ENCODE results near the gene ZNF532.

DNA sequence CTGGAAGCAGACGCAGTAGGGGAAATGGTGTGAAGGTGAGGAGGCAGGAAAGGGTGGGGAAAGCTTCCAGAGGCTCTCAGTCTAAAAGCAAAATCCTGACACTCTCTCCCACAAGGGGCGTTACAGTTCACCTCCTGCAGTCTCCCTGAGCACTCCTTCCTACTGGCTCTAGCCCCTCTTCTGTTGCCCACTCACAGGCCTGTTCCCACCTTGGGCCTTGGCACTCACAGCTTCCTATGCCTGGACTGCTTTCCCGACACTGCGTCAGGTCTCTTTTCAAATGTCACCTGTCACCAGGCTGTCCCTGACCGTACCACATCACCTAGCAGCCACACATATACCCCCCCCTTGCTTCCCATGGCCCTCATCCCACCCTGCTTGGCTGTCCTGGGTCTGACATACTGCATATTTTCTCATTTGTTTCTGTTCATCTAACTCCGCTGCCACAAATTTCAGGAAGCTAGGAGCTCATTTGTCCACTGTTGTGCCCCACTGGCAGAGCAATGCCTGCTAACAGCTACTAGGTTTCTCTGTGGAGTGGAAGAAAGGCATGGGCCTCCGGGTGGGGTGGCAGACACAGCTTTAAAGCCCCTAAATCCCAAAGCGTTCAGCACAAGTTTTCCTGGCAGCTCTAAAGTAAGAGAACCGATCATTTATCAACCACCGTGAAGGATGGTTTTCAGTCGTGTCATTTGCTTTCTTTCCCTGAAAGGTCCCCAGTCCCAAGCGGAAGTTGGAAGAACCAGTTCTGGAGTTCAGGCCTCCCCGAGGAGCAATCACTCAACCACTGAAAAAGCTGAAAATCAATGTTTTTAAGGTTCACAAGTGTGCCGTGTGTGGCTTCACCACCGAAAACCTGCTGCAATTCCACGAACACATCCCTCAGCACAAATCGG is 118.8 kb downstream of the ZNF532 start:
- TF ChIP-seq, protein P1, sequence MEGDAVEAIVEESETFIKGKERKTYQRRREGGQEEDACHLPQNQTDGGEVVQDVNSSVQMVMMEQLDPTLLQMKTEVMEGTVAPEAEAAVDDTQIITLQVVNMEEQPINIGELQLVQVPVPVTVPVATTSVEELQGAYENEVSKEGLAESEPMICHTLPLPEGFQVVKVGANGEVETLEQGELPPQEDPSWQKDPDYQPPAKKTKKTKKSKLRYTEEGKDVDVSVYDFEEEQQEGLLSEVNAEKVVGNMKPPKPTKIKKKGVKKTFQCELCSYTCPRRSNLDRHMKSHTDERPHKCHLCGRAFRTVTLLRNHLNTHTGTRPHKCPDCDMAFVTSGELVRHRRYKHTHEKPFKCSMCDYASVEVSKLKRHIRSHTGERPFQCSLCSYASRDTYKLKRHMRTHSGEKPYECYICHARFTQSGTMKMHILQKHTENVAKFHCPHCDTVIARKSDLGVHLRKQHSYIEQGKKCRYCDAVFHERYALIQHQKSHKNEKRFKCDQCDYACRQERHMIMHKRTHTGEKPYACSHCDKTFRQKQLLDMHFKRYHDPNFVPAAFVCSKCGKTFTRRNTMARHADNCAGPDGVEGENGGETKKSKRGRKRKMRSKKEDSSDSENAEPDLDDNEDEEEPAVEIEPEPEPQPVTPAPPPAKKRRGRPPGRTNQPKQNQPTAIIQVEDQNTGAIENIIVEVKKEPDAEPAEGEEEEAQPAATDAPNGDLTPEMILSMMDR (IDR thresholded peaks at IDR 0.05; ENCODE audit: insufficient read depth, low read length), result no peak
- no peak for TF ChIP-seq POLR2AphosphoS5 (IDR thresholded peaks at IDR 0.05; ENCODE audit: low read depth)
- TF ChIP-seq, protein P2, sequence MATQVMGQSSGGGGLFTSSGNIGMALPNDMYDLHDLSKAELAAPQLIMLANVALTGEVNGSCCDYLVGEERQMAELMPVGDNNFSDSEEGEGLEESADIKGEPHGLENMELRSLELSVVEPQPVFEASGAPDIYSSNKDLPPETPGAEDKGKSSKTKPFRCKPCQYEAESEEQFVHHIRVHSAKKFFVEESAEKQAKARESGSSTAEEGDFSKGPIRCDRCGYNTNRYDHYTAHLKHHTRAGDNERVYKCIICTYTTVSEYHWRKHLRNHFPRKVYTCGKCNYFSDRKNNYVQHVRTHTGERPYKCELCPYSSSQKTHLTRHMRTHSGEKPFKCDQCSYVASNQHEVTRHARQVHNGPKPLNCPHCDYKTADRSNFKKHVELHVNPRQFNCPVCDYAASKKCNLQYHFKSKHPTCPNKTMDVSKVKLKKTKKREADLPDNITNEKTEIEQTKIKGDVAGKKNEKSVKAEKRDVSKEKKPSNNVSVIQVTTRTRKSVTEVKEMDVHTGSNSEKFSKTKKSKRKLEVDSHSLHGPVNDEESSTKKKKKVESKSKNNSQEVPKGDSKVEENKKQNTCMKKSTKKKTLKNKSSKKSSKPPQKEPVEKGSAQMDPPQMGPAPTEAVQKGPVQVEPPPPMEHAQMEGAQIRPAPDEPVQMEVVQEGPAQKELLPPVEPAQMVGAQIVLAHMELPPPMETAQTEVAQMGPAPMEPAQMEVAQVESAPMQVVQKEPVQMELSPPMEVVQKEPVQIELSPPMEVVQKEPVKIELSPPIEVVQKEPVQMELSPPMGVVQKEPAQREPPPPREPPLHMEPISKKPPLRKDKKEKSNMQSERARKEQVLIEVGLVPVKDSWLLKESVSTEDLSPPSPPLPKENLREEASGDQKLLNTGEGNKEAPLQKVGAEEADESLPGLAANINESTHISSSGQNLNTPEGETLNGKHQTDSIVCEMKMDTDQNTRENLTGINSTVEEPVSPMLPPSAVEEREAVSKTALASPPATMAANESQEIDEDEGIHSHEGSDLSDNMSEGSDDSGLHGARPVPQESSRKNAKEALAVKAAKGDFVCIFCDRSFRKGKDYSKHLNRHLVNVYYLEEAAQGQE (IDR thresholded peaks at IDR 0.05; ENCODE audit: insufficient replicate concordance, low read depth), result no peak

Measured in HL-60 (cell line).